DMS 273 (cell line): Measurements from ENCODE around the gene GADD45B.
"Not testable (repeated sequence)": the region's sequence is repeated elsewhere in the genome, so short reads cannot be mapped to it uniquely, and the experiment has no call there.

Source experiments
- DNase-seq: peaks from one replicate; lab custom pipeline; 2025; ENCODE audit not compliant: unreplicated experiment; lab: John Stamatoyannopoulos, UW

GADD45B gene

DNA sequence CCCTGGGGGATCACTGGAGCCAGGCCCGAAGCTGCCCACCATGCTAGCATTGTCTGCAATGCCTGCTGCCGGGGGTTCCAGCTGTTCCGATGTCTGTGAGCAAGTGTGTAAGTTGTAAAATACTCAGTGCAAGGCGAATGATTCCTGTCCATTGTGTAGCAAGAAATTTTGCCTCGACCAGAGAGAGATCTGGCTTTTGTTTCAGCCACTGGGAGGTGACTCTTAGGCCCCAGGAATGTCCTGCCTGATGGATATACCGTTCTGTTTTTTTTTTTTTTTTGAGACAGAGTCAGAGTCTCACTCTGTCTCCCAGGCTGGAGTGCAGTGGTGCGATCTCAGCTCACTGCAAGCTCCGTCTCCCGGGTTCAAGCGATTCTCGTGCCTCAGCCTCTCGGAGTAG is 7.3 kb upstream of the GADD45B start:
- no peak for DNase-seq

DNA sequence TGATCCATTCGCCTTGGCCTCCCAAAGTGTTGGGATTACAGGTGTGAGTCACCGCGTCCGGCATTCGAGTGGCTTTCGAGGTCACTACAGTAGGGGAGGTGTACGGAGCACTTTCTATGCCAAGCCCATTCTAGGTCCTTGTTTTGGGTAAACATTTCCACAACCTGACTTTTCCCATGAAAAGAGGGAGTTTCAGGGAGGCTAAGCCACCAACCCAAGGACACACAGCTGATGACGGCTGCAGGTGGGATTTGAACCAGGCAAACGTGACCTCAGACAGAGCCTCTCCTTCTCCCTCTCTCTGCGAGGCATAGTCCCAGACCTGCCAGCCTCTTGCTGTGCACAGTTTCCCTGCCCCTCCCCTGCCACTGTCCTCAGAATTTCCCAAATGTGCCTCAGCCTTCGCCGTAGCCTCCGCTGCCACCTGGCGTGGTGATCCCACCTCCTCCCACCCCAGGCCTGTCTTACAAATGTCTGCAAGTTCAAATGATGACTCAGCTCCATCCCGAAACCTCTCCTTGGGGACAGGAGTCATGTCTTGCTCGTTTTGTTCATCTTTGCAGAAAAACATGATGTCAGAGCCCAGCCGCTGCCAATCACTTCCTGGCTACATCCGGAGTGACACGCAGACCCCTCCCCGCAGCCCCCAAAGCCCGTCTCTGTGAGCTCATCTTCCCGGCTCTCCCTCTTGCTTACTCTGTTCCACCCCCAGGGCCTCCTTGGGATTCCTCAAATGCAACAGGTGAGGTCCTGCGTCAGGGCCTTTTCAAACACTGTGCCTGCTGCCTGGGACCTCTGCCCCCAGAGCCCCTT is 6.6 kb upstream of the GADD45B start:
- DNase-seq = peak; percentile 43

DNA sequence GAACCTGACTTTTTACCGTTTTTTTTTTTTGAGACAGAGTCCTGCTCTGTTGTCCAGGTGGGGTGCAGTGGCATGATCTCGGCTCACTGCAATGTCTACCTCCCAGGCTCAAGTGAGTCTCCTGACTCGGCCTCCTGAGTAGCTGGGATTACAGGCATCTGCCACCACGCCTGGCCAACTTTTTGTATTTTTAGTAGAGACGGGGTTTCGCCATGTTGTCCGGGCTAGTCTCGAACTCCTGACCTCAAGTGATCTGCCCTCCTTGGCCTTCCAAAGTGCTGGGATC is 6.1 kb upstream of the GADD45B start:
- not testable (repeated sequence) for DNase-seq

DNA sequence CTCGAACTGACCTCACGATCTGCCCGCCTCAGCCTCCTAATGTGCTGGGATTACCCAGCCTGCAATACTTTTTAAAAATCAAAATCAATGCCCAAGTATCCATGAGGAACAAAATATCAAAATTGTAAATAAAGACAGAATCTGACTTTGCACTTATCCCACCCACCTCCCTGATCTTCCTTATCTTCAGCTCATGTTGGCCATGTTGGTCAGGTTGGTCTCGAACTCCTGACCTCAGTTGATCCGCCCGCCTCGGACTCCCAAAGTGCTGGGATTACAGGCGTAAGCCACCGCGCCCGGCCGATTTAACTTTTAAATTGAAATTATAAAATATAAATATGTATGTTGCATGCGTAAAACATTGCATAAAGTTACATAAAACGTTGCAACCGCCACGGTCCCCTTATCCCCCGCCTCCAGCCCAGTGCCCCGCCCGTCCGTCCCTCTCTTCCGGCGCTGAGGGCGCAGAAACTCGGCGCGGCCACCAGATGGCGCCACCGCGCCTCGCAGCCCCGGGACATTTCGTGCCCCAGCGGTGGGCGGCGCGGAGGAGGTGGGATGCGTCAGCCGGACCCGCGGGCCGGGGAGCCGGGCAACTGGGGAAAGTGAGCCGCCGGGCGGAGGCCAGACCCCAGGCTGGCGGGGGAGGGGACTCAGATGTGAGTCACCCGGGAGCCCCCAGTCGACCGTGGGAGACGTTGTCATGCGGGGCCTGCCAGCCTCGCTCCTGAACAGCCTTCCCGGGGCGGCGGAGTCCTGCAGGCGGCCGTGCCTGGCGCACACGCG is 1.5 kb upstream of the GADD45B start:
- DNase-seq = peak; percentile 94

DNA sequence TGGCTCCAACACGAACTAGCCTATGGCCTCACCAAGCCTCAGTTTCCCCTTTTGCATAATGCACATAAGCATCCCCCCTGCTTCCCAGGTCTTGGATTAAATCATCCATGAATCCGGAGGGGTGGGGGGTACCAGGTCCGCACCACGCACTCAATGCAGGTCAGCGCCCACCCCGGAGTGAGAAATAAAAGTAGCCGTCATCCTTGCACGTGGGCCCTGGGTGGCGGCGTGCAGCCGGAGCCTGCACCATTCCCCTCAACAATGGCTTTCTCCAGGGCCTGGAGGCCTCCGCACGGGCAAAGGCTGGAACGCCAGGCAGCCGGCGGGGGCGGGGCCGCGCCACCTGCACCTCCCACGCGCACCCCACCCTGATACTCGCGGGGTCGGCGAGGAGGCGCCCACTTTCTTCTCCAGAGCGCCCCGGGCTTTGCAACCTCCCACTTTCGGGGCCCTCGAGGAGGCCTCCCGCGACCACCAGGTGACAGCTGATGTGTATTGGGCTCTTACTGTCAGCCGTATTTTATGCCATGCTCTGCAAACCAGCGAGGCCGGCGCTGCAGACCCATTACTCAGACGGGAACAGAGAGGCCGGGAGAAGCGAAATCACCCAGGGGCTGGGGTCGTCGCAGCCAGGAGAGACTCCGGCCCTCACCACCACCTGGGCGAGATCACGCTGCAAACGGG is 767 bp upstream of the GADD45B start:
- DNase-seq = peak; percentile 68

GRCh38 chr19:2476451-2477140 is 669 bp downstream of the GADD45B start:
- DNase-seq = peak; percentile 52

DNA sequence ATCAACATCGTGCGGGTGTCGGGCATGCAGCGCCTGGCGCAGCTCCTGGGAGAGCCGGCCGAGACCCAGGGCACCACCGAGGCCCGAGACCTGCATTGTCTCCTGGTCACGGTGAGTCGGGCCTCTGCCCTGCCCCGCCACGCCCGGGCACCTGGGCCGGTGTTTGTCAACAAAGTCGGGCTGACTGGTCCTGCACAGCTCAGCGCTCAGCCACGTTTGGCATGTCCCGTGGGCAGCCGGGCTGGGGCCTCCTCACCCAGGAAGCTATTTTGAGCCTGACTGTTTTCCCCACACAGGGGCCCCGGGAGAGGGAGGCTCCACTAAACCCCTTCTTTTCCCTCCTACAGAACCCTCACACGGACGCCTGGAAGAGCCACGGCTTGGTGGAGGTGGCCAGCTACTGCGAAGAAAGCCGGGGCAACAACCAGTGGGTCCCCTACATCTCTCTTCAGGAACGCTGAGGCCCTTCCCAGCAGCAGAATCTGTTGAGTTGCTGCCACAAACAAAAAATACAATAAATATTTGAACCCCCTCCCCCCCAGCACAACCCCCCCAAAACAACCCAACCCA is 1.3 kb downstream of the GADD45B start:
- DNase-seq = no peak

- DNase-seq = no peak
These were observed 1.8 kb downstream of the GADD45B start for GRCh38 chr19:2477732-2478191.

GRCh38 chr19:2478278-2478755 is 2.4 kb downstream of the GADD45B start:
- DNase-seq = peak; percentile 84

DNA sequence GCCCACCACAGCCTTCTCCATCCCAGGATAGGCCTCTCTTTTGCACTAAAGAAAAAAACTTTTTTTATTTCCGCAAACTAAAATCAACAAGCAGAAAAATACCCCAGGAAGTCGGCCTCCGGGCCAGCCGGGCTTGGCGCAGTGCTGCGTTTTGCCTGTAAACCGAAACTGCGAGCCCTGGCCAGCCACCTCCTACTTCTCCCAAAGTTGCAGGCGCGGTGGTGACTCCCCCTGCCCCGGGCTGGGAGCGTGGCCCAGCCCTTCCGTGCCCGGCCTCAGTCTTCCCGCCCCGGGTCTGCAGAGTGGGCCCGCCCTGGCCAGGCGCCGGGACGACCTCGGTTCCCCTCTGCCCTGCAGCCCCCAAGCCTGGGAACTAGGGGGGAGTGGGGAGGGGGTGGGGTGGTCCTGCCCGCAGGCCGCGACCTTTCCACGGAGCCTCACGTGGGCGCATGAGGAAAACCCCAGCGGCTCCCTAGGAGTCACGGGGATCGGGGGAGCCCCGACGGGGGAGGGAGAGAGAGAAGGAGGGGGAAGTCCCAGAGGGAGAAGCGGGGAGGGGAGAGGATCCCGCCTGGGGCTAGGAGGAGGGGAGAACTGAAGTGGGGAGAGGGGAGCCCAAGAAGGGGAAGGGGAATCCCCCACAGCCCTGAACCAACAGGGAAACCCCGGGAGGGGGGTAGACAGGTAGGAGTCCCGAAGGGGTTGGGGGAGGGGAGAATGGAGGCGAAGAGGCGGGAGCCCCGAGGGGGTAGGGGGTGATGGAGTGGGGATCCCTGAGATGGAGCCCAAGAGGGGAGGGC is 3.0 kb downstream of the GADD45B start:
- DNase-seq = peak; percentile 55

DNA sequence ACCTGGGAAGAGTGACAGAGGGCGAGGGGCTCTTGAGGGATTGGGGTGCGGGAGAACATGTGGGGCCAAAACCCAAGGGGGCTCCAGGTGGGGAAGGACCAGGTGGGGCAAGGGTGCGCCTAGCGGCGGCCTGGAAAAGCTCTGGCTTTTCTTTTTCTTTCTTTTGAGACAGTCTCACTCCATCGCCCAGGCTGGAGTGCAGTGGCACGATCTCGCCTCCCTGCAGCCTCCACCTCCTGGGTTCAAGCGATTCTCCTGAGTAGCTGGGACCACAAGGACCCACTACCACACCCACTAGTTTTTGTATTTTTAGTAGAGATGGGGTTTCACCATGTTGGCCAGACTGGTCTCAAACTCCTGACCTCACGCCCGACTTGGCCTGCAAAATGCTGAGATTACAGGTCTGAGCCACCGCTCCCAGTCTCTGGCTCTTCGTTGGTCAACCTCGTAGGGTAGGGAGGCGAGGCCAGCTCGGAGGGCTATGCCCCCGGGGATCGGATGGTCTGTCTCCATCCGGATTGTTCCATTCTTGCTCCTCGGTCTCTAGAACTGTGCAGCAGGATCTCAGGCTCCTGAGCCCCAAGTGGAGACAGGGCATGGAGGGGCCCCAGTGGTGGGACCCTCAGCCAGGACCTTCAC is 3.7 kb downstream of the GADD45B start:
- DNase-seq = no peak

DNA sequence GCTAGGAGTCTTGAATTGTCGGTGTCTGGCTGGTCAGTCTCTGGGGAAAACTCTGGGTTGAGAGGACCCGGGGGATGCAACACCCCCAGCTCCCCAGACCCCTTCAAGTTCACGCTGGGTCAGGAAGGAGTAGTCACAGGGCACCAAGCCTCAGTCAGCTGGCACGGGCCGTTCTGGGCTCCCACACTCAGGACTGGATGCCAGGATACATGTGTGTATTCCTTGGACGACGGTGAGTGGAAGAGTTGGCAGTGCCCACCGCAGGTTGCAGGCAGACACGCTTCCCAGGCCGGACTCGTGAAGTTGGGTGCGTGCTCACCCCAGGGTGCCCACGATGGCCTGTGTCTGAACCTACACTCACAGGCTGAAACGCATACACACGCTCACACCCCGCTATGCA is 5.5 kb downstream of the GADD45B start:
- no peak for DNase-seq

- no peak for DNase-seq
These were observed 6.6 kb downstream of the GADD45B start for GRCh38 chr19:2482354-2483038.

GRCh38 chr19:2483084-2483483 is 7.2 kb downstream of the GADD45B start:
- DNase-seq = peak; percentile 35

- no peak for DNase-seq
These were observed 7.7 kb downstream of the GADD45B start for GRCh38 chr19:2483484-2484151.

GRCh38 chr19:2484178-2484937 is 8.4 kb downstream of the GADD45B start:
- no peak for DNase-seq

DNA sequence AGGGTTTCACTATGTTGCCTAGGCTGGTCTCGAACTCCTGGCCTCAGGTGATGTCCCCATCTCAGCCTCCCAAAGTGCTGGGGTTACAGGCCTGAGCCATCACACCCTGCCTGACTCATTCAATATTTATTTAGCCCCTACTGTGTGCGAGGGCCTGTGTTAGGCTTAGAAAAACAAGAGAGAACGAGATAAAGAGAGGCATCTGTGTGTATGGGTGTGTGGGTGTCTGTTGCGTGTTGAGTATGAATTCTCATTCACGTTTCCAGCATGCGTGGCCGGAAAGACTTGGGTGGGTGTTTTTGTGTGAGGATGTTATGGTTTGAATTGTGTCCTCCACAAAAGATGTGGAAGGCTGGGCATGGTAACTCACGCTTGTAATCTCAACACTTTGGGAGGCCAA is 9.5 kb downstream of the GADD45B start:
- no peak for DNase-seq

DNA sequence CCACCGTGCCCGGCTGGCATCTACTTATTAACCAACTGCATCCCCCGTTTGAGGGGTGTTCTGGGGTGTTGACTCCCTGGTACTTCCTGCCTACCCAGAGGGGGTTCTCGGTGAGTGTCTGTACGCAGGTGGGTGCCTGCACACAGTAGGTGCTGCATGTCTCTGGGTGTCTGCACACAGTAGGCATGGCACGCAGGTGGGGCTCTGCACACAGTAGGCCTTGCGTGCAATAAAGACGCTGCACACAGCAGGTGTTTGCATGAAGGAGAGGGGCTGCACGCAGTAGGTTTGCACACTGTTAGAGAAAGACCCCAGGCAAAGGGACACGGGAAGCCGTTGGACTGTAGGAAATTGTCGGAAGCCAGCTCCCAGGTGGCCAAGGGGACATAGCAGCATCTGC is 11.2 kb downstream of the GADD45B start:
- DNase-seq = no peak
